Glomerular visceral epithelial cell (primary cell): ENCODE data around the gene HMGB2.

Experiments
- DNase-seq: peaks from one replicate; pipeline ENCODE4 v3.0.0-alpha.2; 2016; ENCODE audit errors: extremely low spot score

HMGB2 gene

GRCh38 chr4:173334085-173334890 is at the start of gene HMGB2:
Gene HMGB2 (minus strand): TSS chr4:173334358. CDS start chr4:173333649, 709 bp downstream.
- DNase-seq, result peak; percentile 100

GRCh38 chr4:173382349-173382748 is 48.2 kb upstream of the HMGB2 start:
- DNase-seq, result no peak

GRCh38 chr4:173381610-173382009 is 47.5 kb upstream of the HMGB2 start:
- DNase-seq, result no peak

GRCh38 chr4:173380987-173381386 is 46.8 kb upstream of the HMGB2 start:
- DNase-seq, result no peak

GRCh38 chr4:173379929-173380328 is 45.8 kb upstream of the HMGB2 start:
- no peak for DNase-seq

GRCh38 chr4:173374588-173374987 is 40.4 kb upstream of the HMGB2 start:
- no peak for DNase-seq

- DNase-seq, result peak; percentile 77
Measured at GRCh38 chr4:173371292-173372192, 37.4 kb upstream of the HMGB2 start.

- peak; percentile 99 for DNase-seq
Measured at GRCh38 chr4:173370477-173371291, 36.5 kb upstream of the HMGB2 start, which contains the start of gene SAP30. Gene SAP30 (plus strand): TSS chr4:173370954. CDS start chr4:173371183, 229 bp downstream.

GRCh38 chr4:173370130-173370476 is 35.9 kb upstream of the HMGB2 start:
- DNase-seq, result no peak

- DNase-seq, result peak; percentile 11
Measured at GRCh38 chr4:173367946-173368345, 33.8 kb upstream of the HMGB2 start.

GRCh38 chr4:173367285-173367684 is 33.1 kb upstream of the HMGB2 start:
- DNase-seq, result peak; percentile 16

GRCh38 chr4:173365359-173365996 is 31.3 kb upstream of the HMGB2 start:
- DNase-seq, result no peak

- DNase-seq, result no peak
Measured at GRCh38 chr4:173362666-173363065, 28.5 kb upstream of the HMGB2 start.

- peak; percentile 16 for DNase-seq
Measured at GRCh38 chr4:173360587-173361221, 26.5 kb upstream of the HMGB2 start.

- DNase-seq, result no peak
Measured at GRCh38 chr4:173357939-173358338, 23.8 kb upstream of the HMGB2 start.

- no peak for DNase-seq
Measured at GRCh38 chr4:173347467-173347866, 13.3 kb upstream of the HMGB2 start.

- DNase-seq, result peak; percentile 71
Measured at GRCh38 chr4:173346074-173346473, 11.9 kb upstream of the HMGB2 start.

GRCh38 chr4:173345648-173346047 is 11.5 kb upstream of the HMGB2 start:
- no peak for DNase-seq

- DNase-seq, result no peak
Measured at GRCh38 chr4:173343832-173344397, 9.8 kb upstream of the HMGB2 start.

GRCh38 chr4:173337463-173337862 is 3.3 kb upstream of the HMGB2 start:
- DNase-seq, result no peak
